NT2/D1 (cell line): ENCODE results near the gene PANX2.

ENCODE experiments used
- DNase-seq: peaks from one replicate; pipeline ENCODE4 v3.0.0-alpha.2; 2011; ENCODE audit warnings: low read depth, low spot score
- H3K27me3 ChIP-seq: 2 replicates; pipeline ENCODE4 v1.6.0; 2011; ENCODE audit warnings: mild to moderate bottlenecking; ENCODE audit not compliant: insufficient read length, insufficient read depth
- H3K36me3 ChIP-seq: 2 replicates; pipeline ENCODE4 v1.6.1; 2011; ENCODE audit warnings: mild to moderate bottlenecking, low read length, mixed read lengths; ENCODE audit not compliant: insufficient read depth, insufficient read length
- H3K4me1 ChIP-seq: 2 replicates; pipeline ENCODE4 v1.5.1; 2011; ENCODE audit not compliant: insufficient read depth, insufficient read length
- H3K4me3 ChIP-seq: 2 replicates; pipeline ENCODE4 v1.5.1; 2011; ENCODE audit warnings: low read depth; ENCODE audit not compliant: insufficient read length
- H3K9ac ChIP-seq: 2 replicates; pipeline ENCODE4 v1.6.0; 2011; ENCODE audit warnings: low read depth; ENCODE audit not compliant: insufficient read length
- H3K9me3 ChIP-seq: 2 replicates; pipeline ENCODE4 v1.5.1; 2011; ENCODE audit warnings: mild to moderate bottlenecking, low read length; ENCODE audit not compliant: insufficient read depth
- SUZ12 ChIP-seq: IDR thresholded peaks from 2 replicates; pipeline ENCODE4 v1.6.1; 2011; ENCODE audit not compliant: insufficient read length, insufficient read depth; ENCODE audit errors: extremely low read depth
- YY1 ChIP-seq: IDR thresholded peaks from 2 replicates; pipeline ENCODE4 v1.6.1; 2011; ENCODE audit not compliant: insufficient read length, insufficient read depth
- ZNF274 ChIP-seq: IDR thresholded peaks from 2 replicates; pipeline ENCODE4 v1.6.1; 2011; ENCODE audit warnings: mild to moderate bottlenecking, low read depth, low read length

The PANX2 gene, protein sequence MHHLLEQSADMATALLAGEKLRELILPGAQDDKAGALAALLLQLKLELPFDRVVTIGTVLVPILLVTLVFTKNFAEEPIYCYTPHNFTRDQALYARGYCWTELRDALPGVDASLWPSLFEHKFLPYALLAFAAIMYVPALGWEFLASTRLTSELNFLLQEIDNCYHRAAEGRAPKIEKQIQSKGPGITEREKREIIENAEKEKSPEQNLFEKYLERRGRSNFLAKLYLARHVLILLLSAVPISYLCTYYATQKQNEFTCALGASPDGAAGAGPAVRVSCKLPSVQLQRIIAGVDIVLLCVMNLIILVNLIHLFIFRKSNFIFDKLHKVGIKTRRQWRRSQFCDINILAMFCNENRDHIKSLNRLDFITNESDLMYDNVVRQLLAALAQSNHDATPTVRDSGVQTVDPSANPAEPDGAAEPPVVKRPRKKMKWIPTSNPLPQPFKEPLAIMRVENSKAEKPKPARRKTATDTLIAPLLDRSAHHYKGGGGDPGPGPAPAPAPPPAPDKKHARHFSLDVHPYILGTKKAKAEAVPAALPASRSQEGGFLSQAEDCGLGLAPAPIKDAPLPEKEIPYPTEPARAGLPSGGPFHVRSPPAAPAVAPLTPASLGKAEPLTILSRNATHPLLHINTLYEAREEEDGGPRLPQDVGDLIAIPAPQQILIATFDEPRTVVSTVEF

GRCh38 chr22:50170453-50171318, at the start of gene PANX2:
TSS of gene PANX2 (plus strand) at chr22:50170731. CDS start at chr22:50170731, 0 bp downstream.
- peak within 1 kb of the TSS; percentile 62 for H3K4me3 ChIP-seq
- peak within 1 kb of the TSS; percentile 61 for H3K9ac ChIP-seq
- peaks cover 27% of the 10 kb centered on the region for H3K27me3 ChIP-seq

DNA sequence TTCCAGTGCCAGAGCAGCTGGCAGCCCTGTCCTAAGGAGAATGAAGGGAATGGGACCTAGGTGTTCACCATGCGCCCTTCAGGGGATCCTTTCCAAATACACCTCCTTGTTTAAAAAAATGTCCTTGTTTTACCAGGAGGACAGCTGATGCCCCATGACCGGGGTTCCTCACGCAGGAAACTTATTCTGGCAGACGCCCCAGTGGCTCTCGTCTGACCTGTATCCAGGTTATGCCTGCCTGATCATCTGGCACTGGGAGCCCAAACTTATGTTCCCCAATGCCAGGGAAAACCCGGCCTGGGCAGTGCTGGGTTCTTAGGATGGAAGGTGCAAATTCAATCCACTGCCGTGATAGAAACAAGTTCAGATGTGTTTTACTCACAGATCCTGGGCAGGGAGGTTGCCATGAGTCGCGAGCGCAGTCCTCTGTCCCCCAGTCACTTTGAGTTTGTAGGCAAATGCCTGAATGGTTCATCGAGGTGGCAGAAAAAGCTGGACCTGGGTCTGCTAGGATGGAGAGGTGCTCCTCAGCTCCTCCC, 49.3 kb upstream of the PANX2 start:
- H3K4me1 ChIP-seq, result peaks cover 2% of the 10 kb centered on the region
- TF ChIP-seq ZNF274 (no peak), YY1 (no peak), SUZ12 (no peak)
- no peak for DNase-seq

More at GRCh38 chr22:50170453-50171318, at the start of gene PANX2:
- no peak for DNase-seq
- H3K9me3 ChIP-seq, result no peaks in the 10 kb centered on the region
- peaks cover 4% of the 10 kb centered on the region for H3K4me1 ChIP-seq
- TF ChIP-seq SUZ12 (no peak), ZNF274 (no peak), YY1 (no peak)
- H3K36me3 ChIP-seq, result no peaks in the 10 kb centered on the region

DNA sequence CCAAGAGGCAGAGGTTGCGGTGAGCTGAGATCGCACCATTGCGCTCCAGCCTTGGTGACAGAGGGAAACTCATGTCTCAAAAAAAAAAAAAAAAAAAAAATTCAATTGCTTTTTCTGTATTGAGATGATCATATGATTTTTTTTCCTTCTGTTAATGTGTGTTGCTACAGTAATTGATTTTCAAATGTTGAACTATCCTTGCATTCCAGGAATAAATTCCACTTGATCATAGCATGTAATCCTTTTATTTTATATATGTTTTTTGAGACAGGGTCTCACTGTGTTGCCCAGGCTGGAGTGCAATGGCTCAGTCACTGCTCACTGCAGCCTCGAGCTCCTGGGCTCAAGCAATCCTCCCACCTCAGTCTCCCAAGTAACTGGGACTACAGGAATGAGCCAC, 47.4 kb upstream of the PANX2 start:
- no peaks in the 10 kb centered on the region for H3K27me3 ChIP-seq
- peaks cover 16% of the 10 kb centered on the region; the same call in 1 of the 2 replicates for H3K9me3 ChIP-seq
- no peak overlapping the region for H3K9ac ChIP-seq
- no peak overlapping the region for H3K4me3 ChIP-seq
- peaks cover 2% of the 10 kb centered on the region for H3K4me1 ChIP-seq
- no peak for DNase-seq
- H3K36me3 ChIP-seq, result no peaks in the 10 kb centered on the region
- TF ChIP-seq ZNF274 (no peak), YY1 (no peak), SUZ12 (no peak)

More for the DNA sequence above, 49.3 kb upstream of the PANX2 start:
- Histone ChIP-seq H3K4me3 (no peak overlapping the region), H3K36me3 (no peaks in the 10 kb centered on the region), H3K9ac (no peak overlapping the region), H3K27me3 (no peaks in the 10 kb centered on the region), H3K9me3 (peaks cover 16% of the 10 kb centered on the region; the same call in 1 of the 2 replicates)

- DNase-seq, result no peak
- Histone ChIP-seq H3K4me1 (no peaks in the 10 kb centered on the region), H3K36me3 (no peaks in the 10 kb centered on the region), H3K9ac (no peak overlapping the region), H3K27me3 (no peaks in the 10 kb centered on the region), H3K9me3 (peaks cover 16% of the 10 kb centered on the region; the same call in 1 of the 2 replicates), H3K4me3 (no peak overlapping the region)
- no peak for TF ChIP-seq SUZ12
- no peak for TF ChIP-seq ZNF274
- no peak for TF ChIP-seq YY1
Observed at GRCh38 chr22:50125029-50125428, 45.5 kb upstream of the PANX2 start.

- Histone ChIP-seq H3K4me1 (no peaks in the 10 kb centered on the region), H3K4me3 (no peak overlapping the region), H3K36me3 (no peaks in the 10 kb centered on the region), H3K27me3 (no peaks in the 10 kb centered on the region), H3K9ac (no peak overlapping the region), H3K9me3 (no peaks in the 10 kb centered on the region)
- TF ChIP-seq SUZ12 (no peak), YY1 (no peak), ZNF274 (no peak)
- DNase-seq, result no peak
Observed at GRCh38 chr22:50129121-50129736, 41.3 kb upstream of the PANX2 start.

GRCh38 chr22:50131894-50132293, 38.6 kb upstream of the PANX2 start:
- H3K9me3 ChIP-seq, result no peaks in the 10 kb centered on the region
- DNase-seq, result no peak
- TF ChIP-seq SUZ12 (no peak), YY1 (no peak), ZNF274 (no peak)
- no peaks in the 10 kb centered on the region for H3K27me3 ChIP-seq
- peaks cover 2% of the 10 kb centered on the region for H3K4me1 ChIP-seq
- H3K9ac ChIP-seq, result no peak overlapping the region
- H3K36me3 ChIP-seq, result no peaks in the 10 kb centered on the region
- H3K4me3 ChIP-seq, result no peak overlapping the region
